ENCODE measurements around the gene NR6A1. TPM values are rescaled to one million over a fixed set of nuclear protein-coding genes. Genes with fewer than 3 reads are reported as not detected.

The NR6A1 gene
- total RNA-seq, 1 experiment from 2014 or later: 6.7 TPM

DNA sequence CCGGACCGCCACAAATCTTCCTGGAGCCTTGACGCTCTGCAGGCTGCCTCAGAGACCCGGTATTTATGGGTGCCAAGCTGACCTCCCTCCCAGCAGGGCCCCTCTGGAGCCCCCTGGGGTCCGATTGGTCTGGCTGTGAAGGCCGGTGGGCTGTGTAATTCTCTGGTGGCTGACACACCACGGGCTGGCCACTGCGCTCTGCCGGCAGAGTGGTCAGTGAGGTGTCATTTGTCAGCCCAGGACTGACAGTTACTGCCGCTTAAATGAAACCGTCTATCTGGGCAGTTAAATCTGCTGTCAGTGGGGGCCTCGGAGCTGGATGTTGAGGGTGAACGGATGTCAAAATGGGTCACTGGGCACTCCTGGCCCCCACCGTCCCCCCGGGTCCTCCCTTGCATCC, 274.6 kb downstream of the NR6A1 start:
- Mint-ChIP-seq H3K4me3 (ENCODE audit: low read depth, unreplicated experiment) (no peak overlapping the region), H3K27ac (ENCODE audit: unreplicated experiment) (no peak overlapping the region), H3K9me3 (ENCODE audit: low read depth, unreplicated experiment) (no peaks in the 10 kb centered on the region), H3K4me1 (ENCODE audit: low read depth, unreplicated experiment) (no peaks in the 10 kb centered on the region), H3K27me3 (ENCODE audit: unreplicated experiment) (peaks cover 92% of the 10 kb centered on the region), H3K36me3 (ENCODE audit: insufficient read depth, unreplicated experiment) (peaks cover 3% of the 10 kb centered on the region)
- no peak for TF ChIP-seq CTCF (IDR thresholded peaks at IDR 0.05; ENCODE audit: unreplicated experiment)
- no TSS peak for BruUV-seq (replicated peaks)
- CTCF ChIA-PET: interaction anchor here (0.7 kb wide), 1 partner anchor 1012 kb away, joined by 3 read pairs; no protein-coding TSS in a partner anchor
- intact Hi-C loops (cut with micrococcal nuclease; ENCODE audit: unreplicated experiment): no loop called here
- DNase-seq: no peak

DNA sequence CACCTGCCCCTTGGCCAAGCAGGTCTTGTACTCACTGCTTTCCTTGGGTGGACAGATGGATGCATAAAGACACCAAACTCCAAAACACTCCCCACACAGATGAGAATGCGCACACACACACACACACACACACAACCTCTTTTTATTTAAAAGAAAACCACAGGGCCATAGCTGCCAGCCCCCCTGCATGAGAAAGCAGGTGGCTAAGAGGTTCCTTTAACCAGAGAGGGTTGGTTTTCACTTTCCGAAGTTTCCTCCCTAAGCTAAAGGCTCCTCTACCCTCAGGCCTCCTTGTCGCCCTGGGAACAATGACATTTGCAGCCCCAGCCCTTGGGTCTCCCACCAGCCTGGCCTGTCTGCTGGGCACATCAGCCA, 275.0 kb downstream of the NR6A1 start:
- no TSS peak for BruUV-seq (replicated peaks)
- CTCF ChIA-PET: interaction anchor here (0.7 kb wide), 1 partner anchor 1012 kb away, joined by 3 read pairs; no protein-coding TSS in a partner anchor
- Mint-ChIP-seq H3K27me3 (ENCODE audit: unreplicated experiment) (peaks cover 92% of the 10 kb centered on the region), H3K4me3 (ENCODE audit: low read depth, unreplicated experiment) (no peak overlapping the region), H3K36me3 (ENCODE audit: insufficient read depth, unreplicated experiment) (peaks cover 3% of the 10 kb centered on the region), H3K4me1 (ENCODE audit: low read depth, unreplicated experiment) (no peaks in the 10 kb centered on the region), H3K9me3 (ENCODE audit: low read depth, unreplicated experiment) (no peaks in the 10 kb centered on the region), H3K27ac (ENCODE audit: unreplicated experiment) (no peak overlapping the region)
- intact Hi-C loops (cut with micrococcal nuclease; ENCODE audit: unreplicated experiment): no loop called here
- DNase-seq: no peak
- no peak for TF ChIP-seq CTCF (IDR thresholded peaks at IDR 0.05; ENCODE audit: unreplicated experiment)

DNA sequence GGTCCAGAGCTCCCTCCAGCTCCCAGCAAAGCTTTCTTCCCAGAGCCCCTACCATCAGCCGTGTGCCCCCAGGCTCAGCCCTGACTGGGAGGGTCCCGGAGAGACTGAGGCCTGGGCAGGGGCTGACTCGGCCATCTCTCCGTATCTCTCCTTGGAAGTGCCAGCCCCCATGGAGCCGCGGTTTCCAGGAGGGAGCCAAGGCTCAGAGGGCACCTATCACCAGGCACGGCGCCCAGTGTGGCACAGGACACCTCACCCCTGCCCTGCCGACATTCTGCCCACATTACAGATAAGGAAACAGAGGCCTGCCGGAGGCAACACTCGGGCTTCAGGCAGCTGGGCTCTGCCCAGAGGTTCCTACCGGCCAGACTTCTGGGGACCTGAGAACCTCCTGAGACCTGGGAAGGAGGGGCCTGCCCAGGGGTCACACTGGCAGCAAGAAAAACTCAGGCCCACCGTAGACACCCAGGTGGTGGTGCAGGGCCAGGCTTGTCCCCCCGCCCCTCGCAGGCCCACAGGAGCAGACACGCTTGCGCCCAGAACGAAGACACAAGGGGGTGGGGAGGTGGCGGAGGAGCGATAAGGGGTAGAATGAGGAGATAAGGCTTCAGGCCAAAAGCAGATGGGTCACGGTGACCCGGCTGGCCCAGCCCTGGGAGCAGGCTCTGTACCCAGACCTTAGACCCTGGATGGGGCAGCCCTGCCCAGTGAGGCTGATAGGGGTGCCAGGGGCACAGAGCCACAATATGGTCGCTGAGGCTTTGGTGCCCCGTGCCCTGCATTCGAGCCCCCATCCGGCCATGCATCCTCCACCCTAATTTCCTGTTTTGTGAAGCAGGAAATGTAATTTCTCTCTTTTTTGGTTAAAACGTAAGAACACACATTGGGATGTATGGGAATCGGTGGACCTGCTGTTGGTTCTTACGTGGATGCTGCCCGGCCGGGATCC, 275.7 kb downstream of the NR6A1 start:
- intact Hi-C loops (cut with micrococcal nuclease; ENCODE audit: unreplicated experiment): no loop called here
- CTCF ChIA-PET: no interaction called here
- Mint-ChIP-seq H3K27me3 (ENCODE audit: unreplicated experiment) (peaks cover 91% of the 10 kb centered on the region), H3K27ac (ENCODE audit: unreplicated experiment) (no peak overlapping the region), H3K9me3 (ENCODE audit: low read depth, unreplicated experiment) (no peaks in the 10 kb centered on the region), H3K4me1 (ENCODE audit: low read depth, unreplicated experiment) (no peaks in the 10 kb centered on the region), H3K36me3 (ENCODE audit: insufficient read depth, unreplicated experiment) (peaks cover 3% of the 10 kb centered on the region), H3K4me3 (ENCODE audit: low read depth, unreplicated experiment) (no peak overlapping the region)
- no peak for TF ChIP-seq CTCF (IDR thresholded peaks at IDR 0.05; ENCODE audit: unreplicated experiment)
- no peak for DNase-seq
- no TSS peak for BruUV-seq (replicated peaks)

DNA sequence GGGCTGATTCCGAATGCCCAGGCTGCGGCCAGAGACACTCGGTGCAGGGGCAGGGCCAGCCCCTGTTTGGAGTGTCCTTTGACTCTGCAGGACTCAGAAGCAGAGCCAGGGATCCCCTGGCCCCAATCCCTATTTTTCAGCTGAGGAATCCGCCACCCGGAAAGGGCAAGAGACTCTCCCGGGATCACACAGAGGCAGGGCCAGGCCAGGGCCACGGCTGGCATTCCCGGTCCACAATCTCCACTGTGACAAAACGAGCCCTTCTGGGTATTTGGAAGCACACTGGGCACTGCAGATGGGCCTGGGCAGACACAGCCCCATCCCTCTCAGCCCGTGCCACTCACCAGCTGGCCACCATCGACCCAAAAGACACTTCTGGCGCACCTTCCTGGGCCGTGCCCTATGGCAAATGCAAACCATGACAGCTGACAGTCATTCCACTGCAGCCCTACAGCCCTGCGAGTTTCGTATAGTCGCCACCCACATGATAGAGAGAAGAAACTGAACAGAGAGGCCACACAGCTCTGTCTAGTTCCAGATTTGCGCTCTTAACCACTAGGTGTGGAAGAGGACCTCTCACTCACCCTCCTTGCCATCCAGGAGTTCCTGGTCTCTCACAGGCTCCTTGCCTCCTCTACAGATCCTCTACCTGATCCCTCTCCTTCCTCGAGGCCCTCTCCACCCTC, 277.2 kb downstream of the NR6A1 start:
- H3K36me3 Mint-ChIP-seq (ENCODE audit: insufficient read depth, unreplicated experiment): peaks cover 3% of the 10 kb centered on the region
- no peak for TF ChIP-seq CTCF (IDR thresholded peaks at IDR 0.05; ENCODE audit: unreplicated experiment)
- H3K27me3 Mint-ChIP-seq (ENCODE audit: unreplicated experiment): peaks cover 91% of the 10 kb centered on the region
- no TSS peak for BruUV-seq (replicated peaks)
- intact Hi-C loops (cut with micrococcal nuclease; ENCODE audit: unreplicated experiment): no loop called here
- no peak overlapping the region for H3K27ac Mint-ChIP-seq (ENCODE audit: unreplicated experiment)
- DNase-seq: no peak
- CTCF ChIA-PET: no interaction called here
- H3K9me3 Mint-ChIP-seq (ENCODE audit: low read depth, unreplicated experiment): no peaks in the 10 kb centered on the region
- H3K4me3 Mint-ChIP-seq (ENCODE audit: low read depth, unreplicated experiment): no peak overlapping the region
- H3K4me1 Mint-ChIP-seq (ENCODE audit: low read depth, unreplicated experiment): no peaks in the 10 kb centered on the region

Data from Calu3 (cell line).